Measurements from ENCODE around the gene FRMD4A.

The FRMD4A gene

DNA sequence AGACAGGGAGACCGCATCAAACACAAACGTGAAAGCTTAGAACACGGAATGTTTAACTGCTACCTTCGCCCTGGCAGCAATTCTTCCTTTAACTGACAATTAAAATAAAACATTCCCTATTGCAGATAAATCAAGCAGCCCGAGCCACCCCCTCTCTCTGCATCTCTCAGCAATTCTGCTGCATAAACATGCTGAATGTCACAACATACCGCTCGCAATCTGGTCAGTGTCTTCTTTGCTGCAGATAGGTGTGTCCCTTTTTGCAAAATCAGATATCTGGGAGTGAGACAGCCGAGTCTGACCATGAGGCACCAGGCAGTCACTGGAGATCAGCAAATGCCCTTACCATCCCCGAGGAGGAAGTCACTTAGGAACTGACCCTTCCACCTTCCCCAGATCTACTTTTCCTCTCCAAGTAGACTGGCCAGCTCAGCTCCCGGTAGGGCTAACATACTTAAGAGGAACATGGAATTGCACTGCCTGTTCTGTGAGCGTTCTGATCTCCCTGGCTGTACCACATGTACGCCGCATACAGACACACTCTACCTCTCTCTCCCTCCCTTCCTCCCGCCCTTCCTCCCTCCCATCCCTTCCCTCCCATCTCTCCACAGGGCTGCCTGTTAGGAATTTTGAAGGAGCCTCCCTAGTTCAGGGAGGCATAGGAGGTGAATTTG, at the start of gene FRMD4A:
TSS of gene FRMD4A (minus strand) at position 537 of the 674 bp plus-strand sequence.
- H3K27ac Mint-ChIP-seq = no peak within 1 kb of the TSS
- no peaks in the 10 kb centered on the region for H3K9me3 Mint-ChIP-seq
- H3K36me3 Mint-ChIP-seq = no peaks in the 10 kb centered on the region
- H3K27me3 Mint-ChIP-seq = peaks cover 60% of the 10 kb centered on the region
- no peaks in the 10 kb centered on the region for H3K4me1 Mint-ChIP-seq
- H3K4me3 Mint-ChIP-seq = no peak within 1 kb of the TSS
- CTCF ChIA-PET = no interaction called here
- DNase-seq = no peak

- Mint-ChIP-seq H3K4me3 (no peak overlapping the region), H3K9me3 (no peaks in the 10 kb centered on the region), H3K4me1 (peaks cover 48% of the 10 kb centered on the region), H3K27me3 (peaks cover 29% of the 10 kb centered on the region), H3K36me3 (no peaks in the 10 kb centered on the region), H3K27ac (no peak overlapping the region)
- DNase-seq = no peak
- CTCF ChIA-PET = no interaction called here
These were observed 49.0 kb upstream of the FRMD4A start for GRCh38 chr10:14379556-14380280.

- CTCF ChIA-PET = no interaction called here
- Mint-ChIP-seq H3K4me3 (no peak overlapping the region), H3K27ac (no peak overlapping the region), H3K9me3 (no peaks in the 10 kb centered on the region), H3K4me1 (peaks cover 40% of the 10 kb centered on the region), H3K36me3 (no peaks in the 10 kb centered on the region), H3K27me3 (peaks cover 37% of the 10 kb centered on the region)
- DNase-seq = no peak
These were observed 47.8 kb upstream of the FRMD4A start for GRCh38 chr10:14378387-14378960.

- DNase-seq = no peak
- Mint-ChIP-seq H3K9me3 (no peaks in the 10 kb centered on the region), H3K4me3 (no peak overlapping the region), H3K4me1 (peaks cover 32% of the 10 kb centered on the region), H3K36me3 (no peaks in the 10 kb centered on the region), H3K27ac (no peak overlapping the region), H3K27me3 (peaks cover 44% of the 10 kb centered on the region)
- CTCF ChIA-PET = no interaction called here
These were observed 47.0 kb upstream of the FRMD4A start for GRCh38 chr10:14377591-14378175.

- H3K27ac Mint-ChIP-seq = no peak overlapping the region
- CTCF ChIA-PET = no interaction called here
- no peaks in the 10 kb centered on the region for H3K9me3 Mint-ChIP-seq
- H3K4me1 Mint-ChIP-seq = peaks cover 14% of the 10 kb centered on the region
- peaks cover 58% of the 10 kb centered on the region for H3K27me3 Mint-ChIP-seq
- no peak for DNase-seq
- H3K4me3 Mint-ChIP-seq = no peak overlapping the region
- no peaks in the 10 kb centered on the region for H3K36me3 Mint-ChIP-seq
These were observed 44.2 kb upstream of the FRMD4A start for GRCh38 chr10:14374745-14375445.

DNA sequence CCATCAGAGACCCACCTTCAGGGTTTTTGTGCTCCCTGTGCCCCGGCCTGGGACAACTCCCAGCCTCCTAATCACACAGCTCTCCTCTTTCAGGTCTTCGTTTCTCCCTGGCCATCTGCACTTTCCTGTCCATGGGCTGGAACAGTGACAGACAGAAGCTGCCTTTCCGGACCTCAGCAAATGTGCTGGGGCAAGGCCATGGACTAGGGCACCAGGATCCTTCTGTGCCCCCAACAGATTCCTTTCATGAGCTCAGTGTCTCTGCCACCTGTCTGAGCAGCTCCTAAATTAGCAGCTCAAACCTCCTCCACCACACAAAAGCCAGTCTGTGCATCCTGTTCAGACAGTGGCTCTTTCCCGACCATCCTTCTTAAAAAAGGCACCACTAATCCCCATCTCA, 41.9 kb upstream of the FRMD4A start:
- no peak overlapping the region for H3K4me3 Mint-ChIP-seq
- no peaks in the 10 kb centered on the region for H3K9me3 Mint-ChIP-seq
- peaks cover 56% of the 10 kb centered on the region for H3K27me3 Mint-ChIP-seq
- CTCF ChIA-PET = no interaction called here
- peaks cover 6% of the 10 kb centered on the region for H3K4me1 Mint-ChIP-seq
- no peaks in the 10 kb centered on the region for H3K36me3 Mint-ChIP-seq
- no peak overlapping the region for H3K27ac Mint-ChIP-seq
- no peak for DNase-seq

DNA sequence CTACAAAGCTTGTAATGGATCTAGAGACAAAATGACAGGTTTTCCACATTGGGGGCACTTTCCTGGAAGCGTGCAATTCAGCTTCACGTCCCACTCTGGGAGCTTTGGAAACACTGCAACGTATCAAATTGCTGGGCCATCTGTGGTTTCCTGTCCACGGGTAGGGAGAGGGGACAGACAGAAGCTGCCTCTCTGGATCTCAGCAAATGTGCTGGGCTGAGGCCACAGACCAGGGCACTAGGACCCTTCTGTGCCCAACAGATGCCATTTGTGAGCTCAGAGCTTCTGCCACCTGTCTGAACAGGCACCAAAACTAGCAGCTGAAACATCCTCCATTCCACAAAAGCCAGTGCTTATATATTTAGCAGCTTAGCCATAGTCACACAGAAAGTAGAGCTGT, 40.9 kb upstream of the FRMD4A start:
- no peak for DNase-seq
- CTCF ChIA-PET = no interaction called here
- H3K27ac Mint-ChIP-seq = no peak overlapping the region
- peaks cover 53% of the 10 kb centered on the region for H3K27me3 Mint-ChIP-seq
- no peaks in the 10 kb centered on the region for H3K9me3 Mint-ChIP-seq
- H3K4me1 Mint-ChIP-seq = peaks cover 6% of the 10 kb centered on the region
- H3K4me3 Mint-ChIP-seq = no peak overlapping the region
- H3K36me3 Mint-ChIP-seq = no peaks in the 10 kb centered on the region

GRCh38 chr10:14370894-14371293, 40.2 kb upstream of the FRMD4A start:
- CTCF ChIA-PET = no interaction called here
- no peak for DNase-seq
- no peaks in the 10 kb centered on the region for H3K36me3 Mint-ChIP-seq
- H3K9me3 Mint-ChIP-seq = no peaks in the 10 kb centered on the region
- peaks cover 6% of the 10 kb centered on the region for H3K4me1 Mint-ChIP-seq
- no peak overlapping the region for H3K4me3 Mint-ChIP-seq
- no peak overlapping the region for H3K27ac Mint-ChIP-seq
- peaks cover 57% of the 10 kb centered on the region for H3K27me3 Mint-ChIP-seq

DNA sequence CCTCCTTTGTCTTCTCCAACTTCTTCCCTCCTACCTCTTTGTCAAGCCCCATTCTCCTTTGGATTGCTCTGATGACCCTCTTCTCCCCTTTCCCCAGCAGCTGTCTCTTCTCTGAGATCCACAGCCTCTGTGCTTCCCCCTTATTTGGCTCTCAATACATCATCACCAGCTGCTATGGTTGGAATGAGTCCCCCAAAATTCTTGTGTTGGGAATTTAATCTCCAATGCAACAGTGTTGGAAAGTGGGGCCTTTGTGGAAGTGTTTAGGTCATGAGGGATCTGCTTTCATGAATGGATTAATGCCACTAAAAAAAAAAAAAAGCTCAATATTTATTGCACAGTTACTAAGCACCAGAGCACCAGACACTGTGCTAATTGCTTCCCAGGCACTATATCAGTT, 39.2 kb upstream of the FRMD4A start:
- H3K27me3 Mint-ChIP-seq = peaks cover 52% of the 10 kb centered on the region
- CTCF ChIA-PET = no interaction called here
- peaks cover 2% of the 10 kb centered on the region for H3K4me1 Mint-ChIP-seq
- H3K27ac Mint-ChIP-seq = no peak overlapping the region
- no peaks in the 10 kb centered on the region for H3K9me3 Mint-ChIP-seq
- no peak for DNase-seq
- no peaks in the 10 kb centered on the region for H3K36me3 Mint-ChIP-seq
- H3K4me3 Mint-ChIP-seq = no peak overlapping the region

GRCh38 chr10:14366760-14367159, 36.0 kb upstream of the FRMD4A start:
- H3K9me3 Mint-ChIP-seq = no peaks in the 10 kb centered on the region
- no peak overlapping the region for H3K4me3 Mint-ChIP-seq
- CTCF ChIA-PET = no interaction called here
- H3K4me1 Mint-ChIP-seq = no peaks in the 10 kb centered on the region
- DNase-seq = no peak
- no peaks in the 10 kb centered on the region for H3K36me3 Mint-ChIP-seq
- peaks cover 47% of the 10 kb centered on the region for H3K27me3 Mint-ChIP-seq
- H3K27ac Mint-ChIP-seq = no peak overlapping the region

GRCh38 chr10:14365266-14365665, 34.5 kb upstream of the FRMD4A start:
- CTCF ChIA-PET = no interaction called here
- DNase-seq = no peak
- H3K27ac Mint-ChIP-seq = no peak overlapping the region
- H3K4me3 Mint-ChIP-seq = no peak overlapping the region
- H3K27me3 Mint-ChIP-seq = peaks cover 41% of the 10 kb centered on the region
- no peaks in the 10 kb centered on the region for H3K4me1 Mint-ChIP-seq
- no peaks in the 10 kb centered on the region for H3K9me3 Mint-ChIP-seq
- H3K36me3 Mint-ChIP-seq = no peaks in the 10 kb centered on the region

- Mint-ChIP-seq H3K27ac (no peak overlapping the region), H3K27me3 (peaks cover 38% of the 10 kb centered on the region), H3K4me1 (no peaks in the 10 kb centered on the region), H3K36me3 (no peaks in the 10 kb centered on the region), H3K4me3 (no peak overlapping the region), H3K9me3 (no peaks in the 10 kb centered on the region)
- CTCF ChIA-PET = no interaction called here
- DNase-seq = no peak
These were observed 31.4 kb upstream of the FRMD4A start for GRCh38 chr10:14362104-14362503.

- Mint-ChIP-seq H3K4me3 (no peak overlapping the region), H3K27me3 (peaks cover 32% of the 10 kb centered on the region), H3K9me3 (no peaks in the 10 kb centered on the region), H3K4me1 (no peaks in the 10 kb centered on the region), H3K27ac (no peak overlapping the region), H3K36me3 (no peaks in the 10 kb centered on the region)
- CTCF ChIA-PET = no interaction called here
- DNase-seq = no peak
These were observed 30.2 kb upstream of the FRMD4A start for GRCh38 chr10:14360961-14361360.

DNA sequence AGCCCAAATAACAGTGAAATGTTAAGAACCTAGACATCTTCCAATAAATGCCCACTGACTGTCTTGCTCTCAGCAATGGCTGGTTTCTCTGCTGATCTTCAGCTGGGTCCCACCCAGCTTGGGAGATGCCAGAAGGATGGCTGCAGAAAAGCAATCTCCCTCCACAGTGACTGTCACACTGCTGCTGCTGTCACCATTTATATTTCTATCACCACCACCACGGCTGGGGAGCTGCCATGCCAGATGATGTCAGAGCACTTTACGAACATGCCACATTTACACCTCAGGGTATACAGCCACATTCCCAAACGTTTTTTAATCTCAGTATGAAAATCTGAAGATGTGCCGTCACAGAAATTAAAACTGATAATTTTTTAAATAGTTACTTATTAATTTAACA, 29.8 kb upstream of the FRMD4A start:
- H3K4me1 Mint-ChIP-seq = no peaks in the 10 kb centered on the region
- CTCF ChIA-PET = no interaction called here
- no peak for DNase-seq
- H3K36me3 Mint-ChIP-seq = no peaks in the 10 kb centered on the region
- H3K9me3 Mint-ChIP-seq = no peaks in the 10 kb centered on the region
- no peak overlapping the region for H3K27ac Mint-ChIP-seq
- H3K27me3 Mint-ChIP-seq = peaks cover 36% of the 10 kb centered on the region
- no peak overlapping the region for H3K4me3 Mint-ChIP-seq
